Osteocyte (in vitro differentiated cells): ENCODE data around the gene JHY. TPM values are rescaled to one million over a fixed set of nuclear protein-coding genes. Genes with fewer than 3 reads are reported as not detected.
A peak's percentile ranks its signal among the peaks of the same experiment; 100 is the strongest.

Source experiments
- DNase-seq: peaks from one replicate; pipeline ENCODE4 v3.0.0; 2021; ENCODE audit warnings: mixed read lengths; ENCODE audit not compliant: unreplicated experiment; ENCODE audit errors: extremely low spot score
- H3K27ac Mint-ChIP-seq: one replicate; pipeline ENCODE4 v1.8.0; 2021; ENCODE audit warnings: mild to moderate bottlenecking, mixed read lengths; ENCODE audit not compliant: unreplicated experiment
- H3K27me3 Mint-ChIP-seq: one replicate; pipeline ENCODE4 v1.8.0; 2021; ENCODE audit warnings: mixed read lengths; ENCODE audit not compliant: unreplicated experiment
- H3K36me3 Mint-ChIP-seq: one replicate; pipeline ENCODE4 v1.8.0; 2021; ENCODE audit warnings: mixed read lengths; ENCODE audit not compliant: unreplicated experiment
- H3K4me1 Mint-ChIP-seq: one replicate; pipeline ENCODE4 v1.8.0; 2021; ENCODE audit warnings: mixed read lengths; ENCODE audit not compliant: unreplicated experiment
- H3K4me3 Mint-ChIP-seq: one replicate; pipeline ENCODE4 v1.8.0; 2021; ENCODE audit warnings: mild to moderate bottlenecking, moderate library complexity, mixed read lengths; ENCODE audit not compliant: unreplicated experiment
- H3K9me3 Mint-ChIP-seq: one replicate; pipeline ENCODE4 v1.8.0; 2021; ENCODE audit warnings: mixed read lengths; ENCODE audit not compliant: unreplicated experiment
- total RNA-seq: library from RNA; stranded (reverse); gene quantifications from 2 replicates; pipeline ENCODE4 v1.2.1, GENCODE V29; 2021
- TF ChIP-seq, protein P1 (sequence below): fragments of 200-600 bp; sonication (generic); IDR thresholded peaks from 2 replicates; pipeline ENCODE4 v1.5.0; 2021; ENCODE audit warnings: antibody characterized with exemption, mild to moderate bottlenecking, moderate library complexity

Gene JHY
- total RNA-seq, 1 donor from 2014 or later, result 8.6 TPM

DNA sequence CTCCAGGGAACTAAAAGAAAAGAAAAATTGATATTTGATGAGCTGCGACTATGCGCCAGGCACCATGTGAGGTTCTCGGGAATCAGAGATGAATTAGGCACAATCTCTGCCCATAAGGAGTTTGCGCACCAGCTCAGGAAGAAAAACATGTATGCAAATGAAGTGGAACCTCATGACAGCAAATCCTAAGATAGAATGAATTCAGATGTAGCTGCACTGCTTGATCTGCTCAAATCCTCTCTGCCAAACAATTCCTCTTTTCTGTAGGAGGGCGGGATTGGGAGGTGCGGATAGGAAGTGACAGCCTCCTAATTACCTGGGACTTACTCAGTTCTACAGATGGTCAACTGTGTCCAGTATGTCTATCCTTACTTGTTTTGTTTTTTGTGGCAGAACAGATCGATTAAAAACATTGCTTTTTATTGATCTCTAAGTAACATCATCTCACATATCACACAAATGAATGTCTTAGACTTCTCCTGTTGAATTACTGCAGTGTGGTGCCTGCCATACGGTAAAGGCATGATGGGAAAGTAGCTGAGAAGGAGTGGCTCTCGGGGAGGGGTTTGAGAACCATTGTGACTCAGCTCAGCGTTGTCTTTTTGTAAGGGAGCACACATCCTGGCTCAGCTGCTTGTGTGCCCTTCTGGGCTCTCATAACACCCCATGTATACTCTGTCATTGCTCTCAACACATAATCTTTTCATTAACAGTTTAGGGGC is 30.3 kb upstream of the JHY start:
- Mint-ChIP-seq H3K4me3 (no peak overlapping the region), H3K27ac (peak overlapping the region; percentile 24), H3K9me3 (no peaks in the 10 kb centered on the region), H3K36me3 (no peaks in the 10 kb centered on the region), H3K27me3 (no peaks in the 10 kb centered on the region), H3K4me1 (peaks cover 45% of the 10 kb centered on the region)
- TF ChIP-seq, protein P1, sequence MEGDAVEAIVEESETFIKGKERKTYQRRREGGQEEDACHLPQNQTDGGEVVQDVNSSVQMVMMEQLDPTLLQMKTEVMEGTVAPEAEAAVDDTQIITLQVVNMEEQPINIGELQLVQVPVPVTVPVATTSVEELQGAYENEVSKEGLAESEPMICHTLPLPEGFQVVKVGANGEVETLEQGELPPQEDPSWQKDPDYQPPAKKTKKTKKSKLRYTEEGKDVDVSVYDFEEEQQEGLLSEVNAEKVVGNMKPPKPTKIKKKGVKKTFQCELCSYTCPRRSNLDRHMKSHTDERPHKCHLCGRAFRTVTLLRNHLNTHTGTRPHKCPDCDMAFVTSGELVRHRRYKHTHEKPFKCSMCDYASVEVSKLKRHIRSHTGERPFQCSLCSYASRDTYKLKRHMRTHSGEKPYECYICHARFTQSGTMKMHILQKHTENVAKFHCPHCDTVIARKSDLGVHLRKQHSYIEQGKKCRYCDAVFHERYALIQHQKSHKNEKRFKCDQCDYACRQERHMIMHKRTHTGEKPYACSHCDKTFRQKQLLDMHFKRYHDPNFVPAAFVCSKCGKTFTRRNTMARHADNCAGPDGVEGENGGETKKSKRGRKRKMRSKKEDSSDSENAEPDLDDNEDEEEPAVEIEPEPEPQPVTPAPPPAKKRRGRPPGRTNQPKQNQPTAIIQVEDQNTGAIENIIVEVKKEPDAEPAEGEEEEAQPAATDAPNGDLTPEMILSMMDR, result no peak
- no peak for DNase-seq

DNA sequence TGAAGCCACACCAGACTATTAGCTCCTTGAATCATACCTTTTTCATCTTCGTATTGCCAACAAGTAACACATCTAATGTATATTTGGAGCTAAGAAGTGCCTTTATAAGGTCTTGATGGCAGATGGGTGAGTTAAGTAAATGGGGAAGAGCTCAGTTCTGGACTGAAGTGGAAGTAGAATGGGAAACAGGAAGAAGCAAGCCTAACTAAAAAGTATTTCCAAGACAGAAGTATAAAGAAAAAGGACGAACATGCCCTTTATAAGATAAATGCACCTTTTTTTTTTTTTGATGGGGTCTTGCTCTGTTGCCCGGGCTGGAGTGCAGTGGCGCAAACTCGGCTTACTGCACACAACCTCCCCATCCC is 29.8 kb upstream of the JHY start:
- TF ChIP-seq, protein P1, result no peak
- DNase-seq, result no peak
- Mint-ChIP-seq H3K36me3 (no peaks in the 10 kb centered on the region), H3K9me3 (no peaks in the 10 kb centered on the region), H3K4me3 (no peak overlapping the region), H3K27ac (peak overlapping the region; percentile 24), H3K4me1 (peaks cover 45% of the 10 kb centered on the region), H3K27me3 (no peaks in the 10 kb centered on the region)

DNA sequence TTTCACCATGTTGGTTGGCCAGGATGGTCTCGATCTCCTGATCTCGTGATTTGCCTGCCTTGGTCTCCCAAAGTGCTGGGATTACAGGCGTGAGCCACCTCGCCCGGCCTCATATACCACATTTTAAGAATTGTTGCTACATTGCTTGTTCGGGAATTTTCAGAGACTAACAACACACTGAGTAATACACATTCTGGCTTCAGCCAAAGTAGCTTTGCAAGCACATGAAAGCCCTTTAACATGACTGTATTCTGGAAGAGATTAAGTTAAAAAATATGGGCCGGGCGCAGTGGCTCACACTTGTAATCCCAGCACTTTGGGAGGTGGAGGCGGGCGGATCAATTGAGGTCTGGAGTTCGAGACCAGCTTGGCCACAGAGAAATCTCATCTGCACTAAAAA is 29.3 kb upstream of the JHY start:
- Mint-ChIP-seq H3K27ac (peak overlapping the region; percentile 21), H3K9me3 (no peaks in the 10 kb centered on the region)
- no peak for DNase-seq

DNA sequence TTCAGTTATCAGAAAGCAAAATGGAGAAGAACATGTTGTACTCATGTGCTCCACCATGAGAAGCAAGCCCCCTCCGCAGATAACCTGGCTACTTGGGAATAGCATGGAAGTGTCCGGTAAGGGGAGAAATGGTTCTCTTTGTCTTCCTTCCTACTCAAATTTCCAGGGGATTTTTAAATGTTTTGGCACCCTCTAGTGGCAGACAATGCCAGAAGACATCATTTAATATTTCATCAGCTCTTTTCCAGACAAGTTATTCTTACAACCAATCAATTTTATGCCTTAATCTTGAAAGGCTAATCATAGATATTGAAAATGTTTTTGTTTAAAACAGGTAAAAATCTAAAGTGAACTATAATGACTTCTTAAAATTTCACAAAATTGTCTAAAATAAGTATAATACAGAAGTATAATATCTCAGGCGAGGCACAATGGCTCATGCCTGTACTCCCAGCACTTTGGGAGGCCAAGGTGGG is 28.6 kb upstream of the JHY start:
- Mint-ChIP-seq H3K4me1 (peaks cover 45% of the 10 kb centered on the region), H3K36me3 (no peaks in the 10 kb centered on the region), H3K27ac (no peak overlapping the region)

More for the DNA sequence above, 29.3 kb upstream of the JHY start:
- Mint-ChIP-seq H3K4me3 (no peak overlapping the region), H3K27me3 (no peaks in the 10 kb centered on the region), H3K4me1 (peaks cover 45% of the 10 kb centered on the region), H3K36me3 (no peaks in the 10 kb centered on the region)
- TF ChIP-seq, protein P1, result no peak

DNA sequence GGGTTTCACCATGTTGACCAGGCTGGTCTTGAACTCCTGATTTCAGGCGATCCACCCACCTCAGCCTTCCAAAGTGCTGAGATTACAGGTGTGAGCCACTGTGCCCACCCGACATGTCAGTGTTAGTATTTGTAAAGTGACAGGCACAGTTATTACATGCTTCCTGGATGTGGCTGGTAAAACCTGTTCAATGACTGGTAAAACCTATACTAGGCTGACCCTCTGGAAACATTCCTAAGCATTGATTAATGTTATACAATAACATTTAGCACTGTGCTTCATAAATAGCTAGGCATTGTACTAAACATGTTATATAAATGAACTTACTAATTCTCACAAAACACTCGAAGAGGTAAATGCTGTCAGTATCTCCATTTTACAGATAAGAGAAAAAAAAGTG is 20.9 kb upstream of the JHY start:
- DNase-seq, result no peak
- Mint-ChIP-seq H3K4me1 (peaks cover 6% of the 10 kb centered on the region), H3K27me3 (peaks cover 22% of the 10 kb centered on the region), H3K9me3 (no peaks in the 10 kb centered on the region), H3K36me3 (no peaks in the 10 kb centered on the region), H3K27ac (no peak overlapping the region), H3K4me3 (no peak overlapping the region)
- TF ChIP-seq, protein P1, result no peak

More for the DNA sequence above, 28.6 kb upstream of the JHY start:
- no peak overlapping the region for H3K4me3 Mint-ChIP-seq
- no peaks in the 10 kb centered on the region for H3K9me3 Mint-ChIP-seq
- DNase-seq, result no peak
- H3K27me3 Mint-ChIP-seq, result no peaks in the 10 kb centered on the region
- TF ChIP-seq, protein P1, result peak; percentile 77
